CD4-positive, alpha-beta T cell (primary cell): ENCODE results near the gene VPS52. TPM values are rescaled to one million over a fixed set of nuclear protein-coding genes. Genes with fewer than 3 reads are reported as not detected.

Experiments
- ATAC-seq: fragments of 200-7000 bp; cut with Tn5 transposase; one replicate; pipeline ENCODE4 v1.10.0; 2022; ENCODE audit warnings: mild to moderate bottlenecking; ENCODE audit not compliant: poor library complexity
- CTCF ChIA-PET: fragments of 350-600 bp; sonication (Branson Sonifier 250); formaldehyde crosslinking; loops from one replicate; lab custom pipeline; 2021; ENCODE audit warnings: antibody characterized with exemption, inconsistent platforms; lab: Charles Lee
- POLR2A ChIA-PET: fragments of 350-600 bp; sonication (Branson Sonifier 250); formaldehyde crosslinking; loops from one replicate; lab custom pipeline; 2021; ENCODE audit warnings: antibody characterized with exemption, inconsistent platforms; lab: Charles Lee
- DNase-seq, 14 experiments: peaks; one replicate each; pipeline ENCODE4 v3.0.0-alpha.2; 2013 to 2020; ENCODE audit warnings: mixed read lengths in 2 of 14
- H3K27ac ChIP-seq, 2 donors: one replicate each; pipeline versions ENCODE4 v1.5.1 to v1.7.0; 2013; ENCODE audit warnings: low read length in 2 of 2, low read depth in 1 of 2, mild to moderate bottlenecking in 1 of 2
- H3K27me3 ChIP-seq, 2 experiments: 1 replicate in 1 of 2; 2 replicates in 1 of 2; pipeline versions ENCODE4 v1.6.1 to v1.7.0; 2013; ENCODE audit warnings: low read length in 2 of 2, control low read depth in 1 of 2, mild to moderate bottlenecking in 1 of 2, moderate library complexity in 1 of 2; ENCODE audit not compliant: insufficient read depth in 2 of 2, control insufficient read depth in 1 of 2
- H3K36me3 ChIP-seq: one replicate; pipeline ENCODE4 v1.6.1; 2013; ENCODE audit warnings: low read length, control low read depth; ENCODE audit not compliant: insufficient read depth
- H3K4me1 ChIP-seq: one replicate; pipeline ENCODE4 v1.6.1; 2013; ENCODE audit warnings: low read length, control low read depth; ENCODE audit not compliant: insufficient read depth
- H3K4me3 ChIP-seq: one replicate; pipeline ENCODE4 v1.5.1; 2013; ENCODE audit warnings: mild to moderate bottlenecking, low read length, moderate library complexity
- H3K9me3 ChIP-seq, 2 experiments: 1 replicate in 1 of 2; 2 replicates in 1 of 2; pipeline versions ENCODE4 v1.6.1 to v1.7.0; 2013; ENCODE audit warnings: low read length in 2 of 2, mild to moderate bottlenecking in 2 of 2, control low read depth in 1 of 2, moderate library complexity in 1 of 2; ENCODE audit not compliant: control insufficient read depth in 1 of 2, insufficient read depth in 1 of 2
- H3K27ac Mint-ChIP-seq: one replicate; pipeline ENCODE4 v1.8.0; 2020; ENCODE audit warnings: mixed read lengths
- H3K27me3 Mint-ChIP-seq: one replicate; pipeline ENCODE4 v1.8.0; 2021; ENCODE audit warnings: mixed read lengths
- H3K36me3 Mint-ChIP-seq: one replicate; pipeline ENCODE4 v1.8.0; 2021; ENCODE audit warnings: low read depth, mixed read lengths
- H3K4me1 Mint-ChIP-seq: one replicate; pipeline ENCODE4 v1.8.0; 2021; ENCODE audit warnings: low read depth, mixed read lengths
- H3K4me3 Mint-ChIP-seq: one replicate; pipeline ENCODE4 v1.8.0; 2020; ENCODE audit warnings: mild to moderate bottlenecking, mixed read lengths
- H3K9me3 Mint-ChIP-seq: one replicate; pipeline ENCODE4 v1.8.0; 2020; ENCODE audit warnings: mixed read lengths
- intact Hi-C, 2 experiments: fragments of 100-400 bp; cut with DNase I in 1 of 2; cut with micrococcal nuclease in 1 of 2; formaldehyde crosslinking; loops; one replicate each; pipeline versions ENCODE4 v1.15.1 to v1.9.0; 2023 to 2025; cut with DNase I, micrococcal nuclease
- total RNA-seq, 174 experiments: library from RNA in 2 of 174; stranded (reverse) in 2 of 174; gene quantifications; one replicate each; pipeline ENCODE4 v1.2.3 and lab custom pipeline; 2021 to 2026
- TF ChIP-seq, protein P1 (sequence below): fragments of 200-600 bp; IDR thresholded peaks from one replicate; pipeline ENCODE4 v1.8.0; 2022; ENCODE audit warnings: antibody characterized with exemption, mild to moderate bottlenecking

The VPS52 gene
- total RNA-seq, 2 experiments from 2014 or later: 67.9 TPM

DNA sequence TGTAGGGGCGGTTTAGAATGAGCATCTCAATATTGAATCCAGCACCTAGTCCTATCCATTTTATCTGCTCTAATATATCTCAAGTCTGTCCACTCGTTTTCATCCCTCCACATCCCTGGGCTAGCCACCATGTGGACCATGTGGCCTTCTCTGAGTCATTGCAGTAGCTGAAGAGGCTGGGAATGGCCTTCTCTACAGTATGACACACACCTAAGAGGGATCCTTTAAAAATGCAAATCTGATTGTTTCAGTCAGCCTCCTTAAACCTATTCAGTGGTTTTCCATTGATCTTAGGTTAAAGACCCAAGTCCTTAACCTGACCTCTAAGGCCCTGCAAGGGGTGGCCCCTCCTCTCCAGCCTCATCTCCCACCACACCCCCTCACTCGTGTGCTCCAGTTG, 54.0 kb downstream of the VPS52 start:
- ChIA-PET POLR2A (no interaction called here), CTCF (no interaction called here)
- H3K4me3 ChIP-seq: no peak overlapping the region
- peaks cover 16% of the 10 kb centered on the region for H3K4me1 ChIP-seq
- Mint-ChIP-seq H3K9me3 (no peaks in the 10 kb centered on the region), H3K27me3 (peaks cover 69% of the 10 kb centered on the region), H3K27ac (no peak overlapping the region), H3K36me3 (peaks cover 9% of the 10 kb centered on the region), H3K4me3 (no peak overlapping the region), H3K4me1 (peaks cover 17% of the 10 kb centered on the region)
- no peaks in the 10 kb centered on the region for H3K36me3 ChIP-seq
- DNase-seq (no peak), ATAC-seq (no peak)
- no peak overlapping the region for H3K27ac ChIP-seq
- H3K9me3 ChIP-seq: no peaks in the 10 kb centered on the region
- TF ChIP-seq, protein P1, sequence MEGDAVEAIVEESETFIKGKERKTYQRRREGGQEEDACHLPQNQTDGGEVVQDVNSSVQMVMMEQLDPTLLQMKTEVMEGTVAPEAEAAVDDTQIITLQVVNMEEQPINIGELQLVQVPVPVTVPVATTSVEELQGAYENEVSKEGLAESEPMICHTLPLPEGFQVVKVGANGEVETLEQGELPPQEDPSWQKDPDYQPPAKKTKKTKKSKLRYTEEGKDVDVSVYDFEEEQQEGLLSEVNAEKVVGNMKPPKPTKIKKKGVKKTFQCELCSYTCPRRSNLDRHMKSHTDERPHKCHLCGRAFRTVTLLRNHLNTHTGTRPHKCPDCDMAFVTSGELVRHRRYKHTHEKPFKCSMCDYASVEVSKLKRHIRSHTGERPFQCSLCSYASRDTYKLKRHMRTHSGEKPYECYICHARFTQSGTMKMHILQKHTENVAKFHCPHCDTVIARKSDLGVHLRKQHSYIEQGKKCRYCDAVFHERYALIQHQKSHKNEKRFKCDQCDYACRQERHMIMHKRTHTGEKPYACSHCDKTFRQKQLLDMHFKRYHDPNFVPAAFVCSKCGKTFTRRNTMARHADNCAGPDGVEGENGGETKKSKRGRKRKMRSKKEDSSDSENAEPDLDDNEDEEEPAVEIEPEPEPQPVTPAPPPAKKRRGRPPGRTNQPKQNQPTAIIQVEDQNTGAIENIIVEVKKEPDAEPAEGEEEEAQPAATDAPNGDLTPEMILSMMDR: no peak
- peaks cover 0 to 14% of the 10 kb centered on the region in 2 experiments for H3K27me3 ChIP-seq
- intact Hi-C loops: no loop called here

DNA sequence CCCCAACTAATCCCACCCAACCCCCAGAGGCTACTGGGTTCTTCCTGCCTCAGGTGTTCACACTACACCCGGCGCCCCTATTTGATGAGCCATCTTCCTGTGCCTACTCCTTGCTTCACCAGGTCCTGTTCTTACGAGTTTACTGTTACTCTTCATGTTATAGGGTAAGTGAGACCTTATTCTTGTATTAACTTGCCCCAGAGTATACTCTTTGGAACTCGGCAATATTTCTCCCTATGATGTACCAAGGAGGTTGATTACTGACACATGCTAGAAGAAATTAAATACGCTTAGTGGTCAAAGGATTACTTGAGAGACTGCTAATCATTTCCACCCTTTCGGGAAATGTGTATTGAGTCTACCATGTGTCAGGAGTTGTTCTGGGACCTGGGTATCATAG, 54.4 kb downstream of the VPS52 start:
- intact Hi-C loops: no loop called here
- H3K4me1 Mint-ChIP-seq: peaks cover 21% of the 10 kb centered on the region
- H3K27ac Mint-ChIP-seq: no peak overlapping the region

DNA sequence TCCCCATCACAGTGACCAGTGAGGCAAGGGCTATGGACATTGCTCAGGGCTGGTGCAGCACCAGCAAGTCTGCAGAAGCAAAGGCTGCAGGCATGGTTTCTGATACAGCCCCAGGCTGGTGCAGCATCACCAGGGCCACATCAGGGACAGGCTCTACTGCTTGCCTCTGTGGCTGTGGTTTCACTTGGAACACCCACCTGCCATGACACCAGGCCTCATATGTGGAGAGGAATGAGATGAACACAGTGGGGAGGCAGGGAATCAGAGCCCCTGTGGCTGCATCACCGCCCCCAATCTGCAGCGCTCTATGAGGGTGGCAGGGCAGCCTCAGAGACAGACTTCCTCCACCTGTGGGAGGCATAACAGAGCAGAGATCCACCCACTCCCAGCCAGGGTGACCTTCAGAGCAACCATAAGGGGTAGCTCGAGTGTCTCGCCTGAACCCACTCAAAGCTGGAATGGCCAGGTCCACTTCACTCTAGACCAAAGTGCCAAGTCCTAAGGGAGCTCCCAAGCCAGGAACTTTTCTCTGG, 55.5 kb downstream of the VPS52 start:
- TF ChIP-seq, protein P1: no peak
- Histone ChIP-seq H3K4me1 (peaks cover 17% of the 10 kb centered on the region), H3K4me3 (no peak overlapping the region), H3K9me3 (no peaks in the 10 kb centered on the region), H3K36me3 (peaks cover 10% of the 10 kb centered on the region), H3K27ac (no peak overlapping the region), H3K27me3 (peaks cover 0 to 14% of the 10 kb centered on the region in 2 experiments)
- ATAC-seq (no peak), DNase-seq (no peak)
- Mint-ChIP-seq H3K4me3 (no peak overlapping the region), H3K4me1 (peaks cover 25% of the 10 kb centered on the region), H3K27ac (no peak overlapping the region), H3K27me3 (peaks cover 62% of the 10 kb centered on the region), H3K9me3 (no peaks in the 10 kb centered on the region), H3K36me3 (peaks cover 22% of the 10 kb centered on the region)
- ChIA-PET POLR2A (no interaction called here), CTCF (no interaction called here)
- intact Hi-C loops: no loop called here

More for the DNA sequence above, 54.4 kb downstream of the VPS52 start:
- peaks cover 69% of the 10 kb centered on the region for H3K27me3 Mint-ChIP-seq
- ChIA-PET POLR2A (no interaction called here), CTCF (no interaction called here)
- Histone ChIP-seq H3K27me3 (peaks cover 0 to 14% of the 10 kb centered on the region in 2 experiments), H3K27ac (no peak overlapping the region), H3K4me1 (peaks cover 17% of the 10 kb centered on the region), H3K36me3 (no peaks in the 10 kb centered on the region), H3K9me3 (no peaks in the 10 kb centered on the region), H3K4me3 (no peak overlapping the region)
- peaks cover 14% of the 10 kb centered on the region for H3K36me3 Mint-ChIP-seq
- TF ChIP-seq, protein P1: no peak
- no peak overlapping the region for H3K4me3 Mint-ChIP-seq
- H3K9me3 Mint-ChIP-seq: no peaks in the 10 kb centered on the region
- DNase-seq (no peak), ATAC-seq (no peak)
